HL-60 (cell line): ENCODE results near the gene CDKN2AIPNL.

ENCODE experiments used
- DNase-seq, 2 experiments: peaks; one replicate each; pipeline ENCODE4 v3.0.0-alpha.2; 2010 to 2020; ENCODE audit warnings: low read depth in 1 of 2, low spot score in 1 of 2
- H3K27ac ChIP-seq: fragments of 250-450 bp; sonication (Bioruptor Pico); replicated peaks from 2 replicates; pipeline ENCODE4 v1.5.1; 2020; ENCODE audit warnings: mild to moderate bottlenecking, moderate library complexity
- H3K27me3 ChIP-seq: fragments of 250-450 bp; sonication (Bioruptor Pico); 2 replicates; pipeline ENCODE4 v1.5.1; 2021; ENCODE audit warnings: mild to moderate bottlenecking, moderate library complexity; ENCODE audit not compliant: insufficient read depth, poor library complexity, severe bottlenecking
- H3K4me3 ChIP-seq: replicated peaks from 2 replicates; pipeline ENCODE4 v1.5.1; 2011; ENCODE audit warnings: mild to moderate bottlenecking, control low read depth, low read length; ENCODE audit not compliant: insufficient read depth
- CTCF ChIP-seq: IDR thresholded peaks from one replicate; pipeline ENCODE4 v1.5.1; 2011; ENCODE audit warnings: low read length, control low read depth, inconsistent platforms; ENCODE audit not compliant: insufficient read depth
- GABPA ChIP-seq: IDR thresholded peaks from 2 replicates; pipeline ENCODE4 v1.6.1; 2012; ENCODE audit warnings: low read depth
- POLR2AphosphoS5 ChIP-seq: IDR thresholded peaks from 2 replicates; pipeline ENCODE4 v1.6.1; 2012; ENCODE audit warnings: low read depth
- REST ChIP-seq: IDR thresholded peaks from 2 replicates; pipeline ENCODE4 v1.6.1; 2012; ENCODE audit warnings: low read depth; ENCODE audit not compliant: insufficient replicate concordance
- SPI1 ChIP-seq: IDR thresholded peaks from 2 replicates; pipeline ENCODE4 v1.6.1; 2012; ENCODE audit warnings: low read depth, mild to moderate bottlenecking, borderline replicate concordance

Gene CDKN2AIPNL

GRCh38 chr5:134418958-134419357, 7.3 kb upstream of the CDKN2AIPNL start:
- no peaks in the 10 kb centered on the region for H3K27me3 ChIP-seq

GRCh38 chr5:134417707-134418106, 6.0 kb upstream of the CDKN2AIPNL start:
- H3K27ac ChIP-seq = no peak overlapping the region
- TF ChIP-seq GABPA = no peak
- DNase-seq = no peak

More at GRCh38 chr5:134418958-134419357, 7.3 kb upstream of the CDKN2AIPNL start:
- Histone ChIP-seq H3K27ac (no peak overlapping the region), H3K4me3 (no peak overlapping the region)
- DNase-seq = no peak
- TF ChIP-seq SPI1 (no peak), REST (no peak), CTCF (no peak), POLR2AphosphoS5 (no peak), GABPA (no peak)

GRCh38 chr5:134413046-134413445, 1.4 kb upstream of the CDKN2AIPNL start:
- TF ChIP-seq GABPA (no peak), CTCF (no peak), POLR2AphosphoS5 (no peak), SPI1 (no peak), REST (no peak)
- no peak overlapping the region for H3K27ac ChIP-seq
- no peak for DNase-seq
- H3K27me3 ChIP-seq = no peaks in the 10 kb centered on the region
- H3K4me3 ChIP-seq = no peak overlapping the region

More at GRCh38 chr5:134417707-134418106, 6.0 kb upstream of the CDKN2AIPNL start:
- H3K27me3 ChIP-seq = no peaks in the 10 kb centered on the region
- H3K4me3 ChIP-seq = no peak overlapping the region

GRCh38 chr5:134411228-134411545, 494 bp downstream of the CDKN2AIPNL start:
- Histone ChIP-seq H3K27ac (peak overlapping the region; percentile 67), H3K27me3 (no peaks in the 10 kb centered on the region), H3K4me3 (peak overlapping the region; percentile 61)
- TF ChIP-seq REST = no peak
- TF ChIP-seq SPI1 = no peak
- no peak for TF ChIP-seq POLR2AphosphoS5
- no peak for TF ChIP-seq CTCF
- TF ChIP-seq GABPA = no peak
- no peak for DNase-seq
